HG03432 (cell line): ENCODE measurements around the gene JAK1.
A peak's percentile ranks its signal among the peaks of the same experiment; 100 is the strongest.
"Not testable (repeated sequence)": the region's sequence is repeated elsewhere in the genome, so short reads cannot be mapped to it uniquely, and the experiment has no call there.

ENCODE experiments used
- ATAC-seq: cut with Tn5 transposase; IDR thresholded peaks from one replicate; pipeline ENCODE4 v1.9.1; 2021; ENCODE audit warnings: mild to moderate bottlenecking, moderate library complexity; ENCODE audit not compliant: unreplicated experiment

JAK1 gene

GRCh38 chr1:64923294-64923718, 43.0 kb downstream of the JAK1 start:
- no peak for ATAC-seq

GRCh38 chr1:64922336-64922735, 44.0 kb downstream of the JAK1 start:
- no peak for ATAC-seq

GRCh38 chr1:64921771-64922170, 44.6 kb downstream of the JAK1 start:
- ATAC-seq = no peak

GRCh38 chr1:64920941-64921589, 45.3 kb downstream of the JAK1 start:
- no peak for ATAC-seq

- not testable (repeated sequence) for ATAC-seq
Observed at GRCh38 chr1:64919120-64919519, 47.2 kb downstream of the JAK1 start.

GRCh38 chr1:64917907-64918306, 48.4 kb downstream of the JAK1 start:
- no peak for ATAC-seq

- ATAC-seq = no peak
Observed at GRCh38 chr1:64917328-64917861, 49.0 kb downstream of the JAK1 start.

GRCh38 chr1:64915381-64916274, 50.7 kb downstream of the JAK1 start:
- ATAC-seq = no peak

- no peak for ATAC-seq
Observed at GRCh38 chr1:64913361-64914015, 52.9 kb downstream of the JAK1 start.

GRCh38 chr1:64912191-64912590, 54.2 kb downstream of the JAK1 start:
- ATAC-seq = no peak

GRCh38 chr1:64911326-64911725, 55.0 kb downstream of the JAK1 start:
- no peak for ATAC-seq

GRCh38 chr1:64909031-64909430, 57.3 kb downstream of the JAK1 start:
- no peak for ATAC-seq

GRCh38 chr1:64908575-64908974, 57.8 kb downstream of the JAK1 start:
- ATAC-seq = no peak

GRCh38 chr1:64906447-64906846, 59.9 kb downstream of the JAK1 start:
- no peak for ATAC-seq

- ATAC-seq = no peak
Observed at GRCh38 chr1:64903593-64903992, 62.8 kb downstream of the JAK1 start.

- ATAC-seq = no peak
Observed at GRCh38 chr1:64901663-64902062, 64.7 kb downstream of the JAK1 start.

GRCh38 chr1:64900916-64901315, 65.4 kb downstream of the JAK1 start:
- no peak for ATAC-seq

- ATAC-seq = peak; percentile 73
Observed at GRCh38 chr1:64898107-64898861, 68.1 kb downstream of the JAK1 start.

- ATAC-seq = no peak
Observed at GRCh38 chr1:64896551-64896950, 69.8 kb downstream of the JAK1 start.

GRCh38 chr1:64895500-64895899, 70.8 kb downstream of the JAK1 start:
- peak; percentile 72 for ATAC-seq
